Measurements from ENCODE around the gene ZNF225. TPM values are rescaled to one million over a fixed set of nuclear protein-coding genes. Genes with fewer than 3 reads are reported as not detected.
"Not testable (repeated sequence)": the region's sequence is repeated elsewhere in the genome, so short reads cannot be mapped to it uniquely, and the experiment has no call there.

Gene ZNF225
- total and polyA plus RNA-seq, 2 donors (not counting 1 experiment from before 2014, with no cell fraction given), result 1.4 to 13.1 TPM

- peak; percentile 95 for ATAC-seq (ENCODE audit: low read depth)
- Histone ChIP-seq H3K79me2 (ENCODE audit: control insufficient read depth, insufficient read depth, low read length) (peaks cover 33% of the 10 kb centered on the region), H3K4me1 (ENCODE audit: control insufficient read depth in 2 of 2, insufficient read depth in 2 of 2, low read length in 2 of 2) (peaks cover 11 to 16% of the 10 kb centered on the region in 2 donors), H3K9ac (ENCODE audit: low read length) (peak within 1 kb of the TSS; percentile 81), H2AFZ (ENCODE audit: insufficient read depth, low read depth, low read length, poor library complexity, severe bottlenecking) (peak within 1 kb of the TSS; percentile 73), H3K4me2 (replicated peaks; ENCODE audit: low read depth, low read length, poor library complexity, severe bottlenecking) (peak within 1 kb of the TSS; percentile 70), H3K9me3 (ENCODE audit: control extremely low read depth in 1 of 3, control insufficient read depth in 2 of 3, insufficient read depth in 1 of 3, low read length in 2 of 3) (peaks cover 6 to 24% (median 15%) of the 10 kb centered on the region in 3 donors), H3K27ac (ENCODE audit: low read length in 2 of 2) (peak within 1 kb of the TSS; percentile 73 to 83), H3K27me3 (replicated peaks in 1 of 4; ENCODE audit: control extremely low read depth in 1 of 4, control insufficient read depth in 3 of 4, insufficient read depth in 4 of 4, low read length in 3 of 4) (no peaks in the 10 kb centered on the region), H4K20me1 (ENCODE audit: control insufficient read depth, insufficient read depth, low read length, poor library complexity, severe bottlenecking) (no peaks in the 10 kb centered on the region), H3K4me3 (ENCODE audit: control extremely low read depth in 1 of 5, extremely low read depth in 1 of 5, insufficient read depth in 1 of 5, low read depth in 2 of 5, low read length in 4 of 5) (peak within 1 kb of the TSS; percentile 72 to 99 (median 88)), H3K36me3 (replicated peaks in 1 of 2; ENCODE audit: control extremely low read depth in 1 of 2, control insufficient read depth in 1 of 2, extremely low read depth in 1 of 2, insufficient read depth in 2 of 2, low read length in 1 of 2) (peaks cover 3 to 27% of the 10 kb centered on the region in 2 experiments)
- ChIA-PET CTCF (interaction anchor here (1.1 to 1.3 kb wide), 2 partner anchors 95 to 420 kb away, joined by 3 to 4 read pairs; partner anchors contain the start of gene ZNF233), POLR2A (interaction anchor here (0.6 to 0.8 kb wide), 3 partner anchors 23 to 336 kb away, joined by 3 to 4 read pairs (median 3); partner anchors contain the start of genes ZNF223 and ZNF234)
- Mint-ChIP-seq H3K4me3 (peak within 1 kb of the TSS; percentile 98), H3K9me3 (ENCODE audit: insufficient read depth) (peaks cover 8% of the 10 kb centered on the region), H3K27me3 (no peaks in the 10 kb centered on the region), H3K27ac (peak within 1 kb of the TSS; percentile 98), H3K4me1 (peaks cover 31% of the 10 kb centered on the region)
- intact Hi-C loops (cut with micrococcal nuclease), result loop anchor here (1.0 to 5.0 kb wide), 12 partner anchors 24 to 338 kb away; partner anchors contain the start of genes ZNF180, ZNF222, ZNF224 and ZNF225
- 0% methylated on average over 14 of the region's 32 CpGs for WGBS (ENCODE audit: insufficient coverage)
- peak; percentile 89 for DNase-seq
- TF ChIP-seq EZH2 (IDR thresholded peaks at IDR 0.05; ENCODE audit: borderline replicate concordance, insufficient read depth, low read depth, low read length, poor library complexity, severe bottlenecking) (no peak), CTCF (IDR thresholded peaks at IDR 0.05) (no peak)
These were observed 51.7 kb downstream of the ZNF225 start, which contains the start of gene ZNF226 for GRCh38 chr19:44164673-44165512. TSS of gene ZNF226 (plus strand) at chr19:44165100. CDS start at chr19:44170081, 4,981 bp downstream.

GRCh38 chr19:44170660-44171059, 57.5 kb downstream of the ZNF225 start:
- Histone ChIP-seq H3K79me2 (ENCODE audit: control insufficient read depth, insufficient read depth, low read length) (peaks cover 30% of the 10 kb centered on the region), H3K9me3 (ENCODE audit: control extremely low read depth in 1 of 3, control insufficient read depth in 2 of 3, insufficient read depth in 1 of 3, low read length in 2 of 3) (peaks cover 11 to 33% (median 21%) of the 10 kb centered on the region in 3 donors), H3K36me3 (replicated peaks in 1 of 2; ENCODE audit: control extremely low read depth in 1 of 2, control insufficient read depth in 1 of 2, extremely low read depth in 1 of 2, insufficient read depth in 2 of 2, low read length in 1 of 2) (peaks cover 24 to 82% of the 10 kb centered on the region in 2 experiments)
- intact Hi-C loops (cut with micrococcal nuclease); ATAC-seq (ENCODE audit: low read depth); H3K27ac ChIP-seq (ENCODE audit: low read length in 2 of 2); H3K27me3 Mint-ChIP-seq; DNase-seq; CTCF ChIA-PET; H3K27me3 ChIP-seq (replicated peaks in 1 of 4; ENCODE audit: control extremely low read depth in 1 of 4, control insufficient read depth in 3 of 4, insufficient read depth in 4 of 4, low read length in 3 of 4); H3K4me1 ChIP-seq (ENCODE audit: control insufficient read depth in 2 of 2, insufficient read depth in 2 of 2, low read length in 2 of 2); H3K9ac ChIP-seq (ENCODE audit: low read length); POLR2A ChIA-PET; H2AFZ ChIP-seq (ENCODE audit: insufficient read depth, low read depth, low read length, poor library complexity, severe bottlenecking); H3K4me2 ChIP-seq (replicated peaks; ENCODE audit: low read depth, low read length, poor library complexity, severe bottlenecking); H3K27ac Mint-ChIP-seq; H3K4me3 Mint-ChIP-seq; H4K20me1 ChIP-seq (ENCODE audit: control insufficient read depth, insufficient read depth, low read length, poor library complexity, severe bottlenecking); H3K4me3 ChIP-seq (ENCODE audit: control extremely low read depth in 1 of 5, extremely low read depth in 1 of 5, insufficient read depth in 1 of 5, low read depth in 2 of 5, low read length in 4 of 5): not testable (repeated sequence)
- Mint-ChIP-seq H3K9me3 (ENCODE audit: insufficient read depth) (peaks cover 17% of the 10 kb centered on the region), H3K4me1 (peaks cover 17% of the 10 kb centered on the region)
- 83% methylated on average over 1 of the region's 6 CpGs for WGBS (ENCODE audit: insufficient coverage)
